Measurements from ENCODE around the gene KIF1C. TPM values are rescaled to one million over a fixed set of nuclear protein-coding genes. Genes with fewer than 3 reads are reported as not detected.

Gene KIF1C
- total and polyA plus RNA-seq, 7 donors: 204 to 1,039 (median 624) TPM

DNA sequence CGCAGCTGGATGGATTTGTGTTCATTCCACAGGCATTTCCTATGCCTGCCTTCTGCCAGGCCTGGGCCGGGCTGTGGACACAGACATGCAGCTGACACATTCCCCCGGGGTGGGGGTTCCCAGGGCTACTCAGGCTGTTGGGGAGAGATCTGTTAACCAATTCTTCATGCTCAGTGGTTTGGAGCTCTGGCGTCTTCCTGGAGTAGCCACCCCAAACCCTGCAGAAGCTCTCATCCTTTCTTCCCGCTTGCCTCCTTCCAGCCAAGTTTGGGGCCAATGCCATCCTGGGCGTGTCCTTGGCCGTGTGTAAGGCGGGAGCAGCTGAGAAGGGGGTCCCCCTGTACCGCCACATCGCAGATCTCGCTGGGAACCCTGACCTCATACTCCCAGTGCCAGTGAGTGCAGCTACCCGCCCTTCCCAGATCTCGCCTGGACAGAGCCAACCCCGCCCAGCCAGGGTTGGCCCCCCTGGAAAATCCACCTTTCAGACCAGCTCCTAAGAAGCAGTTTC, 44.2 kb upstream of the KIF1C start:
- TF ChIP-seq, protein P1, sequence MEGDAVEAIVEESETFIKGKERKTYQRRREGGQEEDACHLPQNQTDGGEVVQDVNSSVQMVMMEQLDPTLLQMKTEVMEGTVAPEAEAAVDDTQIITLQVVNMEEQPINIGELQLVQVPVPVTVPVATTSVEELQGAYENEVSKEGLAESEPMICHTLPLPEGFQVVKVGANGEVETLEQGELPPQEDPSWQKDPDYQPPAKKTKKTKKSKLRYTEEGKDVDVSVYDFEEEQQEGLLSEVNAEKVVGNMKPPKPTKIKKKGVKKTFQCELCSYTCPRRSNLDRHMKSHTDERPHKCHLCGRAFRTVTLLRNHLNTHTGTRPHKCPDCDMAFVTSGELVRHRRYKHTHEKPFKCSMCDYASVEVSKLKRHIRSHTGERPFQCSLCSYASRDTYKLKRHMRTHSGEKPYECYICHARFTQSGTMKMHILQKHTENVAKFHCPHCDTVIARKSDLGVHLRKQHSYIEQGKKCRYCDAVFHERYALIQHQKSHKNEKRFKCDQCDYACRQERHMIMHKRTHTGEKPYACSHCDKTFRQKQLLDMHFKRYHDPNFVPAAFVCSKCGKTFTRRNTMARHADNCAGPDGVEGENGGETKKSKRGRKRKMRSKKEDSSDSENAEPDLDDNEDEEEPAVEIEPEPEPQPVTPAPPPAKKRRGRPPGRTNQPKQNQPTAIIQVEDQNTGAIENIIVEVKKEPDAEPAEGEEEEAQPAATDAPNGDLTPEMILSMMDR (IDR thresholded peaks at IDR 0.05): no peak
- peak overlapping the region; percentile 97 for H3K4me3 ChIP-seq
- peaks cover 0 to 33% of the 10 kb centered on the region in 2 donors for H3K36me3 ChIP-seq (ENCODE audit: insufficient read depth in 1 of 2, low read depth in 1 of 2)
- H3K27me3 ChIP-seq (ENCODE audit: insufficient read depth in 3 of 3, low read length in 2 of 3): no peaks in the 10 kb centered on the region
- no peaks in the 10 kb centered on the region for H3K9me3 ChIP-seq
- intact Hi-C loops (cut with DNase I): loop anchor here in 1 of 2 donors (2.0 kb wide), 1 partner anchor 13 kb away; the partner anchor contains the start of gene SPAG7
- WGBS, 3 donors: 28 to 36% (median 33%) methylated on average over 14 of the region's 14 CpGs
- DNase-seq: peak in 1 of 2 donors; percentile 66
- peak overlapping the region; percentile 96 for H3K27ac ChIP-seq
- H3K4me1 ChIP-seq: peaks cover 32% of the 10 kb centered on the region
- ATAC-seq: no peak

DNA sequence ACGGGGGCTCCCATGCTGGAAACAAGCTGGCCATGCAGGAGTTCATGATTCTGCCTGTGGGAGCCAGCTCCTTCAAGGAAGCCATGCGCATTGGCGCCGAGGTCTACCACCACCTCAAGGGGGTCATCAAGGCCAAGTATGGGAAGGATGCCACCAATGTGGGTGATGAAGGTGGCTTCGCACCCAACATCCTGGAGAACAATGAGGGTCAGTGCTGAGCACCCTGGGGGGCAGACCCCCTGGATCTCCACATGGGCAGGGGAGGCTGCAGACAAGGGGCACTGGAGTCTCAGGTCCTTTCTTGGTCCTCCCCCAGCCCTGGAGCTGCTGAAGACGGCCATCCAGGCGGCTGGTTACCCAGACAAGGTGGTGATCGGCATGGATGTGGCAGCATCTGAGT, 42.7 kb upstream of the KIF1C start:
- 59 to 83% (median 72%) methylated on average over 8 of the region's 8 CpGs for WGBS, 3 donors
- intact Hi-C loops (cut with DNase I): no loop called here
- Histone ChIP-seq H3K27me3 (ENCODE audit: insufficient read depth in 3 of 3, low read length in 2 of 3) (no peaks in the 10 kb centered on the region), H3K4me3 (peak overlapping the region; percentile 18), H3K4me1 (peaks cover 43% of the 10 kb centered on the region), H3K36me3 (ENCODE audit: insufficient read depth in 1 of 2, low read depth in 1 of 2) (peaks cover 5 to 42% of the 10 kb centered on the region in 2 donors), H3K27ac (peak overlapping the region; percentile 96), H3K9me3 (no peaks in the 10 kb centered on the region)
- DNase-seq (peak in 1 of 2 donors; percentile 49), ATAC-seq (no peak)
- TF ChIP-seq, protein P1 (IDR thresholded peaks at IDR 0.05): no peak

DNA sequence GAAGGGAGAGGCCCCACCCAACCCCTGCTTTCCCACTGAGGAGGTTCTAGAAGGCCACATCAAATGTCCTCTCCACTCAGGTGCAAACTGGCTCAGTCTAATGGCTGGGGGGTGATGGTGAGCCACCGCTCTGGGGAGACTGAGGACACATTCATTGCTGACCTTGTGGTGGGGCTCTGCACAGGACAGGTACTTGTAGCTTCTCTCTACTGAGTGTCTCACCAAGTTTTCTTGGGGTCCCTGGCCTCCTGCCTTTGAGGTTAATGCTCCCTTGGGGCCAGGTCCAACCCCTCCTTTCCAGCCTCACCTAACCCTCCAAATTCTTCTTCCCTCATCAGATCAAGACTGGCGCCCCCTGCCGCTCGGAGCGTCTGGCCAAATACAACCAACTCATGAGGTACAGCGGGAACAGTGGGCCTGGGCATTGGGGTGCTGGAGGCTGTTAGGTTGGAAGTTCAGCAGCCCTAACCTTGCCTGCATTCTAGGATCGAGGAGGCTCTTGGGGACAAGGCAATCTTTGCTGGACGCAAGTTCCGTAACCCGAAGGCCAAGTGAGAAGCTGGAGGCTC, 41.2 kb upstream of the KIF1C start:
- TF ChIP-seq, protein P1 (IDR thresholded peaks at IDR 0.05): peak; percentile 18
- Histone ChIP-seq H3K27me3 (ENCODE audit: insufficient read depth in 3 of 3, low read length in 2 of 3) (no peaks in the 10 kb centered on the region), H3K27ac (peak overlapping the region; percentile 54), H3K4me3 (no peak overlapping the region), H3K4me1 (peaks cover 36% of the 10 kb centered on the region), H3K36me3 (ENCODE audit: insufficient read depth in 1 of 2, low read depth in 1 of 2) (peaks cover 6 to 52% of the 10 kb centered on the region in 2 donors), H3K9me3 (no peaks in the 10 kb centered on the region)
- WGBS, 3 donors: 56 to 78% (median 66%) methylated on average over 10 of the region's 10 CpGs
- peak in 1 of 4 donors; percentile 31 for ATAC-seq
- peak; percentile 52 to 79 for DNase-seq
- intact Hi-C loops (cut with DNase I): no loop called here

DNA sequence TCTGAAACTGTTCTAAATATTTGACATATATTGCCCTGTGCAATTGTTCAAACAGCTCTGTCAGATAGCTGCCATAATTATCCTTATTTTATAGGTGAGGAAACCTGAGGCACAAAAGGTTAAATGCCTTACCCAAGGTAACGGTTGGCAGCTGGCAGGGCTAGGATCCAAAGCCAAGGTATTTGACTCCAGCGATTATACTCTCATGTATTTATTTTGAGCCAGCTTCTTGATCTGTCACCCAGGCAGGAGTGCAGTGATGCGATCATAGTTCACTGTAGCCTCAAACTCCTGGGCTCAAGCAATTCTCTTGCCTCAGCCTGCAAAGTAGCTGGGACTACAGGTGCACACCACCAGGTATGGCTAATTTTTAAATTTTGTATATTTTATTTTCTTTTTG, 39.6 kb upstream of the KIF1C start:
- Histone ChIP-seq H3K36me3 (ENCODE audit: insufficient read depth in 1 of 2, low read depth in 1 of 2) (peaks cover 6 to 52% of the 10 kb centered on the region in 2 donors), H3K27me3 (ENCODE audit: insufficient read depth in 3 of 3, low read length in 2 of 3) (no peaks in the 10 kb centered on the region), H3K9me3 (no peaks in the 10 kb centered on the region), H3K4me1 (peaks cover 36% of the 10 kb centered on the region), H3K4me3 (no peak overlapping the region), H3K27ac (peak overlapping the region; percentile 77)
- peak; percentile 47 to 70 (median 64) for ATAC-seq
- 18 to 51% (median 29%) methylated on average over 3 of the region's 3 CpGs for WGBS, 3 donors
- no peak for DNase-seq
- TF ChIP-seq, protein P1 (IDR thresholded peaks at IDR 0.05): no peak
- intact Hi-C loops (cut with DNase I): no loop called here

Data from psoas muscle (tissue), 8 donors.